ENCODE results near the gene TTLL10. TPM values are rescaled to one million over a fixed set of nuclear protein-coding genes. Genes with fewer than 3 reads are reported as not detected.

The TTLL10 gene
- total RNA-seq, 1 donor from 2014 or later = not detected

DNA sequence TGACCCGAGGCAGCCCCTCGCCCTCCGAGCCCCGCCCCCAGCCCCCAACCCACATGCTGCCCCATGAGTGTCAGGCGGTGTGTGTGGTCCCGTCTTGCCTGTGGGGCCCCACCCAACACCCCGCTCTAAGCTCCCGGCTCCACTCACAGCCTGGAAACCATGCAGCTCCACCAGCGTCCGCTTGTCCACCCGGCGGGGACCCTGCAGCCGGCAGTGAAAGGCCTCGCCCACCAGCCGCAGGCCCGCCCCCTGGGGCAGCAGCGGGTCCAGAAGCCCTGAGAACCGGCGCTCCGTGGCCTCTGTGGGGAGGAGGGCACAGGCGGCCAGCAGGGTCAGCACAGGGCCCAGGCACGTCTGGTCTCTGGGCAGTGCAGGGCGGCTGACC lies 70.1 kb downstream of the TTLL10 start:
- Histone ChIP-seq H3K36me3 (ENCODE audit: control insufficient read depth, insufficient read depth, low read length) (no peaks in the 10 kb centered on the region), H3K4me3 (ENCODE audit: low read depth, low read length) (no peak overlapping the region), H3K27me3 (ENCODE audit: control insufficient read depth, insufficient read depth, low read length) (peaks cover 63% of the 10 kb centered on the region)
- DNase-seq (ENCODE audit: low read depth) = no peak
- TF ChIP-seq, protein P1, sequence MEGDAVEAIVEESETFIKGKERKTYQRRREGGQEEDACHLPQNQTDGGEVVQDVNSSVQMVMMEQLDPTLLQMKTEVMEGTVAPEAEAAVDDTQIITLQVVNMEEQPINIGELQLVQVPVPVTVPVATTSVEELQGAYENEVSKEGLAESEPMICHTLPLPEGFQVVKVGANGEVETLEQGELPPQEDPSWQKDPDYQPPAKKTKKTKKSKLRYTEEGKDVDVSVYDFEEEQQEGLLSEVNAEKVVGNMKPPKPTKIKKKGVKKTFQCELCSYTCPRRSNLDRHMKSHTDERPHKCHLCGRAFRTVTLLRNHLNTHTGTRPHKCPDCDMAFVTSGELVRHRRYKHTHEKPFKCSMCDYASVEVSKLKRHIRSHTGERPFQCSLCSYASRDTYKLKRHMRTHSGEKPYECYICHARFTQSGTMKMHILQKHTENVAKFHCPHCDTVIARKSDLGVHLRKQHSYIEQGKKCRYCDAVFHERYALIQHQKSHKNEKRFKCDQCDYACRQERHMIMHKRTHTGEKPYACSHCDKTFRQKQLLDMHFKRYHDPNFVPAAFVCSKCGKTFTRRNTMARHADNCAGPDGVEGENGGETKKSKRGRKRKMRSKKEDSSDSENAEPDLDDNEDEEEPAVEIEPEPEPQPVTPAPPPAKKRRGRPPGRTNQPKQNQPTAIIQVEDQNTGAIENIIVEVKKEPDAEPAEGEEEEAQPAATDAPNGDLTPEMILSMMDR (IDR thresholded peaks at IDR 0.05; ENCODE audit: insufficient read depth, low read length, poor library complexity, severe bottlenecking) = no peak

- H3K27me3 ChIP-seq (ENCODE audit: control insufficient read depth, insufficient read depth, low read length) = peaks cover 61% of the 10 kb centered on the region
- TF ChIP-seq, protein P1 (IDR thresholded peaks at IDR 0.05; ENCODE audit: insufficient read depth, low read length, poor library complexity, severe bottlenecking) = no peak
- H3K4me3 ChIP-seq (ENCODE audit: low read depth, low read length) = no peak overlapping the region
- H3K36me3 ChIP-seq (ENCODE audit: control insufficient read depth, insufficient read depth, low read length) = no peaks in the 10 kb centered on the region
- DNase-seq (ENCODE audit: low read depth) = no peak
Observed at GRCh38 chr1:1244192-1244811, 70.6 kb downstream of the TTLL10 start.

- H3K4me3 ChIP-seq (ENCODE audit: low read depth, low read length) = no peak overlapping the region
Observed at GRCh38 chr1:1245178-1245816, 71.6 kb downstream of the TTLL10 start.

GRCh38 chr1:1245817-1246576 lies 72.3 kb downstream of the TTLL10 start:
- no peaks in the 10 kb centered on the region for H3K36me3 ChIP-seq (ENCODE audit: control insufficient read depth, insufficient read depth, low read length)
- TF ChIP-seq, protein P1 (IDR thresholded peaks at IDR 0.05; ENCODE audit: insufficient read depth, low read length, poor library complexity, severe bottlenecking) = no peak
- no peak for DNase-seq (ENCODE audit: low read depth)
- no peak overlapping the region for H3K4me3 ChIP-seq (ENCODE audit: low read depth, low read length)
- peaks cover 47% of the 10 kb centered on the region for H3K27me3 ChIP-seq (ENCODE audit: control insufficient read depth, insufficient read depth, low read length)

More at GRCh38 chr1:1245178-1245816, 71.6 kb downstream of the TTLL10 start:
- TF ChIP-seq, protein P1 (IDR thresholded peaks at IDR 0.05; ENCODE audit: insufficient read depth, low read length, poor library complexity, severe bottlenecking) = no peak
- Histone ChIP-seq H3K27me3 (ENCODE audit: control insufficient read depth, insufficient read depth, low read length) (peaks cover 51% of the 10 kb centered on the region), H3K36me3 (ENCODE audit: control insufficient read depth, insufficient read depth, low read length) (no peaks in the 10 kb centered on the region)
- no peak for DNase-seq (ENCODE audit: low read depth)

DNA sequence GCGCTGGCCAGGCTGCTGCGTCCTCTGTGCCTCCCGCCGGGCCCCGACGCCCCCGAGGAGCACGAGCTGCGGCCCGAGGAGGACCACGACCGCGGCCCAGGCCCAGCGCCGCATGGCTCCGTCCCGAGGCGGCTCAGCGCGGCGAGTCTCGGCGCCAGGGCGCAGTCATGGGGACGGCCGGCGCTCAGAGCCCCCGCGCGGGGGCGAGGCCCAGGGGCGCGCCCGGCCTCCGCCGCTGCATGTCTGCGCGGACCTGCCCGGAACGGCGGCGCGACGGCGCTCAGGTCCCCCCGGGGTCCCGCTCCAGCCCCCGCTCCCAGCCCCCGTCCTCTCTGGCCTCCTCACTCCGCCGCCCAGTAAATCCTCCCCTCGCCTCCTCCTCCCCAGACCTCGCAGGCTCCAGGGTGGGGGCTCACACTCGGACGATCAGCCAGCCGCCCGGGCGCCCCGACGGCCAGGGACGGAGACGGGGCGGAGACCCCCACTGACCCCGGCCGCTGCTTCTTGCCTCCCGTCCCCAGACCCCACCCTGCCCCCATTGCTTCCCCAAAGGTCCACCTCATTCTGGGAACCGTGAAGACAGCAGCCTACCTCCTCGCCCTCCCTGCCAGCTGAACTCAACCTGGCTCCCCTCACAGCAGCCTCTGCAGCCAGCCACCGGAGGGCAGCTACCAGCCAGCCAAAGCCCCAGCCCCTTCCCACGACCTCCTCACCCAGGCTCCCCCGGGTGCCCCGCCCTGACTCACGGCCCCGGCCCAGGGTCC lies 73.1 kb downstream of the TTLL10 start, which contains the start of gene C1QTNF12:
C1QTNF12 (minus strand) TSS at position 146 of the 764 bp plus-strand sequence; CDS start at position 114, 32 bp downstream.
- DNase-seq (ENCODE audit: low read depth) = no peak
- peaks cover 43% of the 10 kb centered on the region for H3K27me3 ChIP-seq (ENCODE audit: control insufficient read depth, insufficient read depth, low read length)
- TF ChIP-seq, protein P1 (IDR thresholded peaks at IDR 0.05; ENCODE audit: insufficient read depth, low read length, poor library complexity, severe bottlenecking) = no peak
- H3K36me3 ChIP-seq (ENCODE audit: control insufficient read depth, insufficient read depth, low read length) = no peaks in the 10 kb centered on the region
- no peak within 1 kb of the TSS for H3K4me3 ChIP-seq (ENCODE audit: low read depth, low read length)
